Prostate gland (tissue), 2 donors: Measurements from ENCODE around the gene DNPEP.

Source experiments
- CTCF ChIP-seq, 4 experiments: fragments of 200-600 bp in 2 of 4; fragments of 450-650 bp in 2 of 4; sonication (generic) in 2 of 4; IDR thresholded peaks; 1 replicate in 3 of 4; 2 replicates in 1 of 4; pipeline ENCODE4 v1.5.1; 2016 to 2019; ENCODE audit warnings: antibody characterized with exemption in 4 of 4, mild to moderate bottlenecking in 2 of 4, moderate library complexity in 2 of 4
- POLR2A ChIP-seq: fragments of 450-650 bp; IDR thresholded peaks from one replicate; pipeline ENCODE4 v1.6.1; 2016; ENCODE audit warnings: antibody characterized with exemption, mild to moderate bottlenecking

DNA sequence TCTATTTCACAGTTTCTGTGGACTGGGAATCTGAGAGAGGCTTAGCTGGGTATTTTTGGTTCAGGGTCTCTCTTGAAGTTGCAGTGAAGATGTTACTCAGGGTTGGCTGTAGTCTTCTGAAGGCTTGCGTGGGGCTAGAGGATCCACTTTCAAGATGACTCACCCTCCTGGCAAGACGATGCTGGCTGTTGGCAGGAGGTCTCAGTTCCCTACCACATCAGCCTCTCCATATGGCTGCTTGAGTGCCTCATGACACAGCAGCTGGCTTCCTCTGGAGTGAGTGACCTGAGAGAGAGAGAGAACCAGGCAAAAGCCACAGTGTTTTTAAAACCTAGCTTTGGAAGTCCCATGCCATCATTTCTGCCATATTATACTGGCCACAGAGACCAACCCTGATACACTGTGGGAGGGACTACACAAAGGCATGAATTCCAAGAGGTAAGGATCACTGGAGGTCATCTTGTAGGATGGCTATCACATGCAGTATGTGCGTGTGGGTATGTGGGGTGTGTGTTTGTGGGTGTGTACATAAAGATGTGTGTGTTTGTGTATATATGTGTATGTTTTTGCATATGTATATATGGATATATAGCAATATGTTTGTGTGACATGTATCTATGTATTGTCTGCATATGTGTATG, 25.1 kb downstream of the DNPEP start:
- no peak for TF ChIP-seq CTCF (IDR thresholded peaks at IDR 0.05)
- no peak for TF ChIP-seq POLR2A
